NT2/D1 (cell line): ENCODE data around the gene TRAK1.

Source experiments
- SUZ12 ChIP-seq: IDR thresholded peaks from 2 replicates; pipeline ENCODE4 v1.6.1; 2011; ENCODE audit not compliant: insufficient read length, insufficient read depth; ENCODE audit errors: extremely low read depth
- YY1 ChIP-seq: IDR thresholded peaks from 2 replicates; pipeline ENCODE4 v1.6.1; 2011; ENCODE audit not compliant: insufficient read length, insufficient read depth
- ZNF274 ChIP-seq: IDR thresholded peaks from 2 replicates; pipeline ENCODE4 v1.6.1; 2011; ENCODE audit warnings: mild to moderate bottlenecking, low read depth, low read length

DNA sequence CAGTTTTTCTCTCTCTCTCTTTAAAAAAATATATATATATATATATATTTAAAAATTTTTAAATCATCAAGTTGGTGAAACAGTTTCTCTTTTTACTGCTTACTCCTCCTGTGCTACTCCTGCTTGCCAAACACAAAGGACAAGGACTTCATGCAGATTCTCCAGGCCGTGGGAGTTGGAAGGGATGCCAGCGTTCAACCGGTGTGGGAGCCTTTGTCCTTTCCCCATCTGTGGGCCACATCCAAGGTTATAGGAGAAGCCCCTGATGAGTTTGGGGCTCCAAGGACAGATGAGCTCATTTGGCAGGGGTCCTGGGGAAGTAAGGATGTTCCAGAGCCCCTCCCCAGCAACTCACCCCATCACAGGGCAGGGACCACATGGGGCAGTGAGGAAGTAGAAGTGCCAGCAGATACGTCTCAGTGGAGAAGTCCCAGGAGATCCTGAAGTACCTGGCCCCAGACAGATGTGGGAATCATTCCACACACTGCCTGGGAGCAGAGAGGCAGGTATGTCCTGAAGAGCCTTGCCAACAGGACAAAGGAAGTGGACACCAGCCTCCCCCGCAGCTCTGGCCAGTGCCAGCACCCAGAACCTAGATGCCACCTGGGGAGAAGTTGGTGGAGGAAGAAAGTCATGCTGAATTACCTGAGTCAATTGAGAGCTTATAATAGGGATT is 138.2 kb downstream of the TRAK1 start:
- TF ChIP-seq ZNF274 (no peak), SUZ12 (no peak), YY1 (no peak)
